H9 (cell line): ENCODE data around the gene FAM177A1. TPM values are rescaled to one million over a fixed set of nuclear protein-coding genes. Genes with fewer than 3 reads are reported as not detected.
A peak's percentile ranks its signal among the peaks of the same experiment; 100 is the strongest.

Experiments used
- DNase-seq: peaks from one replicate; pipeline ENCODE4 v3.0.0-alpha.2; 2017
- H2AFZ ChIP-seq: one replicate; pipeline ENCODE4 v1.6.1; 2013; ENCODE audit warnings: mild to moderate bottlenecking, low read length, control low read depth, moderate library complexity
- H2AK5ac ChIP-seq: 2 replicates; pipeline ENCODE4 v1.6.1; 2013; ENCODE audit warnings: low read length, control low read depth, mixed read lengths; ENCODE audit not compliant: insufficient read length
- H2BK120ac ChIP-seq: one replicate; pipeline ENCODE4 v1.6.1; 2013; ENCODE audit warnings: low read depth, mild to moderate bottlenecking, low read length, control low read depth, inconsistent platforms; ENCODE audit not compliant: poor library complexity, severe bottlenecking
- H2BK12ac ChIP-seq: 2 replicates; pipeline ENCODE4 v1.6.1; 2013; ENCODE audit warnings: low read length, control low read depth, mixed read lengths, low read depth; ENCODE audit not compliant: insufficient read length
- H2BK15ac ChIP-seq: 2 replicates; pipeline ENCODE4 v1.6.1; 2013; ENCODE audit warnings: low read depth, low read length, control low read depth
- H2BK20ac ChIP-seq: one replicate; pipeline ENCODE4 v1.6.1; 2013; ENCODE audit warnings: low read depth, mild to moderate bottlenecking, low read length, control low read depth, inconsistent platforms; ENCODE audit not compliant: poor library complexity, severe bottlenecking
- H2BK5ac ChIP-seq: 2 replicates; pipeline ENCODE4 v1.6.1; 2013; ENCODE audit warnings: low read length, control low read depth, mixed read lengths; ENCODE audit not compliant: insufficient read length
- H3K14ac ChIP-seq: 2 replicates; pipeline ENCODE4 v1.6.1; 2013; ENCODE audit warnings: low read length, control low read depth; ENCODE audit not compliant: insufficient read depth
- H3K18ac ChIP-seq: 2 replicates; pipeline ENCODE4 v1.6.1; 2013; ENCODE audit warnings: low read depth, mild to moderate bottlenecking, mixed read lengths, low read length, control low read depth; ENCODE audit not compliant: insufficient read length
- H3K23ac ChIP-seq: 2 replicates; pipeline ENCODE4 v1.6.1; 2013; ENCODE audit warnings: low read length, control low read depth, mixed read lengths, low read depth; ENCODE audit not compliant: insufficient read length
- H3K23me2 ChIP-seq: 2 replicates; pipeline ENCODE4 v1.6.1; 2013; ENCODE audit warnings: low read depth, mild to moderate bottlenecking, mixed read lengths, low read length, control low read depth; ENCODE audit not compliant: insufficient read length, poor library complexity, severe bottlenecking
- H3K27ac ChIP-seq: 2 replicates; pipeline ENCODE4 v1.5.1; 2013; ENCODE audit warnings: low read length, control low read depth, mixed read lengths, low read depth; ENCODE audit not compliant: insufficient read length
- H3K27me3 ChIP-seq: 2 replicates; pipeline ENCODE4 v1.6.1; 2013; ENCODE audit warnings: low read length, control low read depth, inconsistent platforms; ENCODE audit not compliant: insufficient read depth
- H3K4ac ChIP-seq: 2 replicates; pipeline ENCODE4 v1.6.1; 2013; ENCODE audit warnings: low read depth, mild to moderate bottlenecking, control low read depth, inconsistent platforms, low read length, moderate library complexity
- H3K4me1 ChIP-seq: 2 replicates; pipeline ENCODE4 v1.6.1; 2013; ENCODE audit warnings: low read length, control low read depth, inconsistent platforms; ENCODE audit not compliant: insufficient read depth
- H3K4me2 ChIP-seq: 2 replicates; pipeline ENCODE4 v1.6.1; 2013; ENCODE audit warnings: low read length, control low read depth, mixed read lengths; ENCODE audit not compliant: insufficient read length, insufficient read depth
- H3K56ac ChIP-seq: 2 replicates; pipeline ENCODE4 v1.6.1; 2013; ENCODE audit warnings: low read depth, mild to moderate bottlenecking, mixed read lengths, low read length, control low read depth; ENCODE audit not compliant: insufficient read length
- H3K79me1 ChIP-seq: 2 replicates; pipeline ENCODE4 v1.6.1; 2013; ENCODE audit warnings: low read depth, mild to moderate bottlenecking, moderate library complexity, low read length, control low read depth, inconsistent platforms; ENCODE audit not compliant: insufficient read depth, poor library complexity, severe bottlenecking
- H3K79me2 ChIP-seq: 2 replicates; pipeline ENCODE4 v1.6.1; 2013; ENCODE audit warnings: low read length, control low read depth, inconsistent platforms; ENCODE audit not compliant: insufficient read depth
- H3K9ac ChIP-seq: 2 replicates; pipeline ENCODE4 v1.6.1; 2013; ENCODE audit warnings: low read length, control low read depth, mixed read lengths; ENCODE audit not compliant: insufficient read length; ENCODE audit errors: extremely low read depth
- H3K9me3 ChIP-seq: one replicate; pipeline ENCODE4 v1.6.1; 2013; ENCODE audit warnings: low read depth, low read length, inconsistent platforms; ENCODE audit not compliant: control insufficient read depth
- H3T11ph ChIP-seq: one replicate; pipeline ENCODE4 v1.6.1; 2013; ENCODE audit warnings: mild to moderate bottlenecking, low read length, control low read depth, inconsistent platforms
- H4K20me1 ChIP-seq: one replicate; pipeline ENCODE4 v1.6.1; 2013; ENCODE audit not compliant: control insufficient read depth, insufficient read length, insufficient read depth
- H4K5ac ChIP-seq: 2 replicates; pipeline ENCODE4 v1.6.1; 2013; ENCODE audit warnings: low read depth, mild to moderate bottlenecking, mixed read lengths, low read length, control low read depth; ENCODE audit not compliant: insufficient read length
- H4K8ac ChIP-seq: replicated peaks from 2 replicates; pipeline ENCODE4 v1.6.1; 2013; ENCODE audit warnings: low read length, control low read depth, mixed read lengths, low read depth; ENCODE audit not compliant: insufficient read length
- H4K91ac ChIP-seq: 2 replicates; pipeline ENCODE4 v1.6.1; 2013; ENCODE audit warnings: low read depth, mild to moderate bottlenecking, moderate library complexity, mixed read lengths, low read length, control low read depth; ENCODE audit not compliant: insufficient read length
- H3K27ac Mint-ChIP-seq, 3 experiments: 2 replicates in 2 of 3; 3 replicates in 1 of 3; pipeline ENCODE4 v1.8.0; 2020 to 2021; ENCODE audit warnings: mixed read lengths in 3 of 3, mild to moderate bottlenecking in 1 of 3, moderate library complexity in 1 of 3
- H3K27me3 Mint-ChIP-seq: 2 replicates; pipeline ENCODE4 v1.8.0; 2021; ENCODE audit warnings: low read depth, mild to moderate bottlenecking, moderate library complexity, mixed read lengths
- H3K36me3 Mint-ChIP-seq, 3 experiments: 2 replicates in 2 of 3; 3 replicates in 1 of 3; pipeline ENCODE4 v1.8.0; 2020 to 2021; ENCODE audit warnings: low read depth in 3 of 3, mixed read lengths in 3 of 3; ENCODE audit not compliant: insufficient read depth in 1 of 3
- H3K4me1 Mint-ChIP-seq, 2 experiments: 2 replicates each; pipeline ENCODE4 v1.8.0; 2020; ENCODE audit warnings: mixed read lengths in 2 of 2
- H3K4me3 Mint-ChIP-seq, 2 experiments: 2 replicates in 1 of 2; 3 replicates in 1 of 2; pipeline ENCODE4 v1.8.0; 2020 to 2021; ENCODE audit warnings: mild to moderate bottlenecking in 2 of 2, mixed read lengths in 2 of 2, moderate library complexity in 1 of 2
- H3K9me3 Mint-ChIP-seq, 2 experiments: 2 replicates in 1 of 2; 3 replicates in 1 of 2; pipeline ENCODE4 v1.8.0; 2020; ENCODE audit warnings: mild to moderate bottlenecking in 2 of 2, mixed read lengths in 2 of 2, moderate library complexity in 1 of 2
- WGBS: extraction: QIAGEN DNeasy Blood & Tissue Kit; methylation state at CpG from one replicate; pipeline ENCODE4 v1.1.7; 2013; ENCODE audit warnings: missing lambda C conversion rate, low lambda C conversion rate, mixed read lengths; ENCODE audit not compliant: insufficient read length; ENCODE audit errors: extremely low coverage; 5-methylcytosine and 5-hydroxymethylcytosine counted together
- total RNA-seq: library from RNA; stranded (reverse); gene quantifications from 2 replicates; pipeline ENCODE4 v1.2.1, GENCODE V29; 2021
- TF ChIP-seq, protein P1 (sequence below): fragments of 200-600 bp; sonication (generic); conservative IDR thresholded peaks from 3 replicates; pipeline ENCODE4 v1.8.0; 2021; ENCODE audit warnings: antibody characterized with exemption, mild to moderate bottlenecking

The FAM177A1 gene
- total RNA-seq, 1 experiment from 2014 or later = 43.1 TPM

DNA sequence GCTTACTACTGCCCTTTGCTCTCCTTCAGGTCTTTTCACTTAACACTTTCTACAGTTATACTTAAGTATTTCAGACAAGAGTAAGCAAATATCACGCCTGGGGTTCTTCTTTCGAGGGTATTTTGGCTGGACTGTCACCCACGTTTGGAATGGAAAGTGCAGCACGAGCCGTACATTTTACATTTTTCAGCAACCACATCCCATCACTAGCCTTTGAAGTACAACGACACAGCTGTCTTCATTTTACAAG, 349 bp upstream of the FAM177A1 start:
- no peak overlapping the region for H3K23ac ChIP-seq
- no peak for DNase-seq
- peaks cover 4% of the 10 kb centered on the region for H3K23me2 ChIP-seq
- H3K36me3 Mint-ChIP-seq = peaks cover 6 to 14% (median 9%) of the 10 kb centered on the region in 3 experiments; a peak in 6 of 7 replicates
- H3K9me3 ChIP-seq = no peaks in the 10 kb centered on the region
- H3K4me1 Mint-ChIP-seq = peaks cover 14 to 17% of the 10 kb centered on the region in 2 experiments
- no peak overlapping the region for H4K5ac ChIP-seq
- no peak overlapping the region for H3K27ac ChIP-seq
- no peak overlapping the region for H2BK20ac ChIP-seq
- TF ChIP-seq, protein P1, sequence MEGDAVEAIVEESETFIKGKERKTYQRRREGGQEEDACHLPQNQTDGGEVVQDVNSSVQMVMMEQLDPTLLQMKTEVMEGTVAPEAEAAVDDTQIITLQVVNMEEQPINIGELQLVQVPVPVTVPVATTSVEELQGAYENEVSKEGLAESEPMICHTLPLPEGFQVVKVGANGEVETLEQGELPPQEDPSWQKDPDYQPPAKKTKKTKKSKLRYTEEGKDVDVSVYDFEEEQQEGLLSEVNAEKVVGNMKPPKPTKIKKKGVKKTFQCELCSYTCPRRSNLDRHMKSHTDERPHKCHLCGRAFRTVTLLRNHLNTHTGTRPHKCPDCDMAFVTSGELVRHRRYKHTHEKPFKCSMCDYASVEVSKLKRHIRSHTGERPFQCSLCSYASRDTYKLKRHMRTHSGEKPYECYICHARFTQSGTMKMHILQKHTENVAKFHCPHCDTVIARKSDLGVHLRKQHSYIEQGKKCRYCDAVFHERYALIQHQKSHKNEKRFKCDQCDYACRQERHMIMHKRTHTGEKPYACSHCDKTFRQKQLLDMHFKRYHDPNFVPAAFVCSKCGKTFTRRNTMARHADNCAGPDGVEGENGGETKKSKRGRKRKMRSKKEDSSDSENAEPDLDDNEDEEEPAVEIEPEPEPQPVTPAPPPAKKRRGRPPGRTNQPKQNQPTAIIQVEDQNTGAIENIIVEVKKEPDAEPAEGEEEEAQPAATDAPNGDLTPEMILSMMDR = no peak
- H4K91ac ChIP-seq = no peak overlapping the region
- peak overlapping the region; percentile 96 for H2AFZ ChIP-seq
- H3K18ac ChIP-seq = peak overlapping the region; percentile 54
- H3K4me3 Mint-ChIP-seq = peak overlapping the region; percentile 92 to 95
- H3K79me1 ChIP-seq = no peaks in the 10 kb centered on the region
- H2BK5ac ChIP-seq = no peak overlapping the region
- H4K20me1 ChIP-seq = no peaks in the 10 kb centered on the region
- H3K27ac Mint-ChIP-seq = peak overlapping the region; percentile 82 to 98 (median 94); a peak in 5 of 7 replicates
- H3K14ac ChIP-seq = peak overlapping the region; percentile 65; the same call in 1 of the 2 replicates
- no peak overlapping the region for H2AK5ac ChIP-seq
- no peak overlapping the region for H3K4ac ChIP-seq
- no peak overlapping the region for H2BK15ac ChIP-seq
- H4K8ac ChIP-seq = no peak overlapping the region
- H3T11ph ChIP-seq = no peak overlapping the region
- H3K9ac ChIP-seq = peak overlapping the region; percentile 79
- no peaks in the 10 kb centered on the region; the same call in 1 of the 2 replicates for H3K4me1 ChIP-seq
- WGBS = no CpG with 5 or more reads among the region's 6 CpGs
- H3K4me2 ChIP-seq = peak overlapping the region; percentile 96
- no peaks in the 10 kb centered on the region for H3K27me3 ChIP-seq
- no peaks in the 10 kb centered on the region for H3K79me2 ChIP-seq
- H3K9me3 Mint-ChIP-seq = no peaks in the 10 kb centered on the region
- H2BK12ac ChIP-seq = no peak overlapping the region
- H3K27me3 Mint-ChIP-seq = no peaks in the 10 kb centered on the region; the same call in 1 of the 2 replicates
- H3K56ac ChIP-seq = no peak overlapping the region
- H2BK120ac ChIP-seq = no peak overlapping the region
